ENCODE results near the gene SLIT3.
A peak's percentile ranks its signal among the peaks of the same experiment; 100 is the strongest.

Gene SLIT3

DNA sequence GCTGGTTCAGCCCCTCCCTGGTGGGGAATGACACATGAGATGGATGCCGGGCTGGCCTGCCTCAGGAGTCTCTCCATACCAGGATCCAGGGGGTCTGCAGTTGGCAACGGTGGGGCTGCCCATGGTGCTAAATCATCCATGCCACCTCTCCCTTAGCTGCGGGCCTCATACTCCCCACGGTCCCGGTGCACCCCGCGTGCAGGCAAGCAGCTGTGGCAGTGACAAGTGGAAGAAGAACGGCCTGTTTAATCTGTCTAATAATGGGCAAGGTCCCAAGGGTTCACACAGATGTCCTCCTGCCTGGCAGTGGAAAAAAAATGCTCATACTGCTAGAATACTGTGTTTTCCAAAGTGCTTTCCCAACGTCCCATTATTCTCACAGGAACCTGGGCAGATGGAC is 524.9 kb downstream of the SLIT3 start:
- Histone ChIP-seq H3K36me3 (ENCODE audit: control insufficient read depth in 2 of 2, insufficient read depth in 1 of 2, low read length in 2 of 2) (no peaks in the 10 kb centered on the region), H3K27ac (ENCODE audit: extremely low read depth, low read depth, low read length) (no peak overlapping the region), H3K4me3 (ENCODE audit: low read depth, low read length) (no peak overlapping the region), H3K9me3 (ENCODE audit: control insufficient read depth, insufficient read depth, low read depth, low read length) (no peaks in the 10 kb centered on the region), H3K4me1 (ENCODE audit: control insufficient read depth, insufficient read depth, low read length) (no peaks in the 10 kb centered on the region)
- ChIA-PET CTCF (interaction anchor here (0.5 kb wide), 1 partner anchor 420 kb away, joined by 3 read pairs; no protein-coding TSS in a partner anchor), POLR2A (no interaction called here)
- TF ChIP-seq ZBTB20 (tag by site-specific recombination; IDR thresholded peaks at IDR 0.05) (no peak), ZNF366 (tag by site-specific recombination; conservative IDR thresholded peaks at IDR 0.05) (no peak), ZNF211 (tag by site-specific recombination; IDR thresholded peaks at IDR 0.05; ENCODE audit: low read depth) (no peak), ZNF549 (tag by site-specific recombination; IDR thresholded peaks at IDR 0.05) (no peak), ZNF76 (tag by site-specific recombination; IDR thresholded peaks at IDR 0.05; ENCODE audit: borderline replicate concordance, low read depth) (no peak), ZNF394 (tag by site-specific recombination; IDR thresholded peaks at IDR 0.05; ENCODE audit: borderline replicate concordance) (no peak), ZIC2 (tag by site-specific recombination; IDR thresholded peaks at IDR 0.05) (peak; percentile 89), HOXC10 (CRISPR knock-in tag; IDR thresholded peaks at IDR 0.05) (no peak)
- TF ChIP-seq, protein P1, sequence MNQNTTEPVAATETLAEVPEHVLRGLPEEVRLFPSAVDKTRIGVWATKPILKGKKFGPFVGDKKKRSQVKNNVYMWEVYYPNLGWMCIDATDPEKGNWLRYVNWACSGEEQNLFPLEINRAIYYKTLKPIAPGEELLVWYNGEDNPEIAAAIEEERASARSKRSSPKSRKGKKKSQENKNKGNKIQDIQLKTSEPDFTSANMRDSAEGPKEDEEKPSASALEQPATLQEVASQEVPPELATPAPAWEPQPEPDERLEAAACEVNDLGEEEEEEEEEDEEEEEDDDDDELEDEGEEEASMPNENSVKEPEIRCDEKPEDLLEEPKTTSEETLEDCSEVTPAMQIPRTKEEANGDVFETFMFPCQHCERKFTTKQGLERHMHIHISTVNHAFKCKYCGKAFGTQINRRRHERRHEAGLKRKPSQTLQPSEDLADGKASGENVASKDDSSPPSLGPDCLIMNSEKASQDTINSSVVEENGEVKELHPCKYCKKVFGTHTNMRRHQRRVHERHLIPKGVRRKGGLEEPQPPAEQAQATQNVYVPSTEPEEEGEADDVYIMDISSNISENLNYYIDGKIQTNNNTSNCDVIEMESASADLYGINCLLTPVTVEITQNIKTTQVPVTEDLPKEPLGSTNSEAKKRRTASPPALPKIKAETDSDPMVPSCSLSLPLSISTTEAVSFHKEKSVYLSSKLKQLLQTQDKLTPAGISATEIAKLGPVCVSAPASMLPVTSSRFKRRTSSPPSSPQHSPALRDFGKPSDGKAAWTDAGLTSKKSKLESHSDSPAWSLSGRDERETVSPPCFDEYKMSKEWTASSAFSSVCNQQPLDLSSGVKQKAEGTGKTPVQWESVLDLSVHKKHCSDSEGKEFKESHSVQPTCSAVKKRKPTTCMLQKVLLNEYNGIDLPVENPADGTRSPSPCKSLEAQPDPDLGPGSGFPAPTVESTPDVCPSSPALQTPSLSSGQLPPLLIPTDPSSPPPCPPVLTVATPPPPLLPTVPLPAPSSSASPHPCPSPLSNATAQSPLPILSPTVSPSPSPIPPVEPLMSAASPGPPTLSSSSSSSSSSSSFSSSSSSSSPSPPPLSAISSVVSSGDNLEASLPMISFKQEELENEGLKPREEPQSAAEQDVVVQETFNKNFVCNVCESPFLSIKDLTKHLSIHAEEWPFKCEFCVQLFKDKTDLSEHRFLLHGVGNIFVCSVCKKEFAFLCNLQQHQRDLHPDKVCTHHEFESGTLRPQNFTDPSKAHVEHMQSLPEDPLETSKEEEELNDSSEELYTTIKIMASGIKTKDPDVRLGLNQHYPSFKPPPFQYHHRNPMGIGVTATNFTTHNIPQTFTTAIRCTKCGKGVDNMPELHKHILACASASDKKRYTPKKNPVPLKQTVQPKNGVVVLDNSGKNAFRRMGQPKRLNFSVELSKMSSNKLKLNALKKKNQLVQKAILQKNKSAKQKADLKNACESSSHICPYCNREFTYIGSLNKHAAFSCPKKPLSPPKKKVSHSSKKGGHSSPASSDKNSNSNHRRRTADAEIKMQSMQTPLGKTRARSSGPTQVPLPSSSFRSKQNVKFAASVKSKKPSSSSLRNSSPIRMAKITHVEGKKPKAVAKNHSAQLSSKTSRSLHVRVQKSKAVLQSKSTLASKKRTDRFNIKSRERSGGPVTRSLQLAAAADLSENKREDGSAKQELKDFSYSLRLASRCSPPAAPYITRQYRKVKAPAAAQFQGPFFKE (tag by site-specific recombination; IDR thresholded peaks at IDR 0.05; ENCODE audit: borderline replicate concordance) = no peak

DNA sequence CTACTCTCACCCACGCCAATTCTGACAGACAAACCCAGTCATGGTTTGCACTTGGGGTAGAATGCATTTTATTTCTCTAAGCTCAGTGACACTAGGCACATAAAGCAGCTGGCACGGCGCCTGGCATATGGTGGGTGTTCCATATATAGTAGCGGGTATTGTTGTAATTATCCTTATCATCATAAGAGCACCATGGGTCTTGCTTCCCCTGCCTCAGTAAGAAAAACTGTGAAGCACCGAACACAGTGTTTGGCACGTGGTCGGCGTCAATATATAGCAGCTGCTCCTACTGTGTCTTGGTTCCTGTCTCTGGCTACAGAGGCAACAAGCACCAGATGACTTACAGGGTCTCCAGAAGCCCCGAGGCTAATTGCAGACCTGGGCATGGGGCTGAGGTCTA is 527.7 kb downstream of the SLIT3 start:
- ChIA-PET CTCF (no interaction called here), POLR2A (no interaction called here)
- no peaks in the 10 kb centered on the region for H3K36me3 ChIP-seq (ENCODE audit: control insufficient read depth in 2 of 2, insufficient read depth in 1 of 2, low read length in 2 of 2)
- H3K4me3 ChIP-seq (ENCODE audit: low read depth, low read length) = no peak overlapping the region
- H3K9me3 ChIP-seq (ENCODE audit: control insufficient read depth, insufficient read depth, low read depth, low read length) = no peaks in the 10 kb centered on the region
- H3K27ac ChIP-seq (ENCODE audit: extremely low read depth, low read depth, low read length) = no peak overlapping the region
- TF ChIP-seq ZNF626 (tag by site-specific recombination; IDR thresholded peaks at IDR 0.05) (no peak), ZNF843 (tag by site-specific recombination; IDR thresholded peaks at IDR 0.05) (no peak), ZNF114 (tag by site-specific recombination; IDR thresholded peaks at IDR 0.05) (no peak)
- TF ChIP-seq, protein P2, sequence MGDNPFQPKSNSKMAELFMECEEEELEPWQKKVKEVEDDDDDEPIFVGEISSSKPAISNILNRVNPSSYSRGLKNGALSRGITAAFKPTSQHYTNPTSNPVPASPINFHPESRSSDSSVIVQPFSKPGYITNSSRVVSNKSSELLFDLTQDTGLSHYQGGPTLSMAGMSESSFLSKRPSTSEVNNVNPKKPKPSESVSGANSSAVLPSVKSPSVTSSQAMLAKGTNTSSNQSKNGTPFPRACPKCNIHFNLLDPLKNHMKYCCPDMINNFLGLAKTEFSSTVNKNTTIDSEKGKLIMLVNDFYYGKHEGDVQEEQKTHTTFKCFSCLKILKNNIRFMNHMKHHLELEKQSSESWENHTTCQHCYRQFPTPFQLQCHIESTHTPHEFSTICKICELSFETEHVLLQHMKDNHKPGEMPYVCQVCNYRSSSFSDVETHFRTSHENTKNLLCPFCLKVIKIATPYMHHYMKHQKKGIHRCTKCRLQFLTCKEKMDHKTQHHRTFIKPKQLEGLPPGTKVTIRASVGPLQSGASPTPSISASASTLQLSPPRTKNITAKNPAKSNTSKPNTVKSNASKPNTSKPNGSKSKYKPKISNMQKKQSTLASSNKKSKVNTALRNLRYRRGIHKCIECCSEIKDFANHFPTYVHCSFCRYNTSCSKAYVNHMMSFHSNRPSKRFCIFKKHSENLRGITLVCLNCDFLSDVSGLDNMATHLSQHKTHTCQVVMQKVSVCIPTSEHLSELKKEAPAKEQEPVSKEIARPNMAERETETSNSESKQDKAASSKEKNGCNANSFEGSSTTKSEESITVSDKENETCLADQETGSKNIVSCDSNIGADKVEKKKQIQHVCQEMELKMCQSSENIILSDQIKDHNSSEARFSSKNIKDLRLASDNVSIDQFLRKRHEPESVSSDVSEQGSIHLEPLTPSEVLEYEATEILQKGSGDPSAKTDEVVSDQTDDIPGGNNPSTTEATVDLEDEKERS (tag by site-specific recombination; IDR thresholded peaks at IDR 0.05) = no peak
- TF ChIP-seq, protein P3, sequence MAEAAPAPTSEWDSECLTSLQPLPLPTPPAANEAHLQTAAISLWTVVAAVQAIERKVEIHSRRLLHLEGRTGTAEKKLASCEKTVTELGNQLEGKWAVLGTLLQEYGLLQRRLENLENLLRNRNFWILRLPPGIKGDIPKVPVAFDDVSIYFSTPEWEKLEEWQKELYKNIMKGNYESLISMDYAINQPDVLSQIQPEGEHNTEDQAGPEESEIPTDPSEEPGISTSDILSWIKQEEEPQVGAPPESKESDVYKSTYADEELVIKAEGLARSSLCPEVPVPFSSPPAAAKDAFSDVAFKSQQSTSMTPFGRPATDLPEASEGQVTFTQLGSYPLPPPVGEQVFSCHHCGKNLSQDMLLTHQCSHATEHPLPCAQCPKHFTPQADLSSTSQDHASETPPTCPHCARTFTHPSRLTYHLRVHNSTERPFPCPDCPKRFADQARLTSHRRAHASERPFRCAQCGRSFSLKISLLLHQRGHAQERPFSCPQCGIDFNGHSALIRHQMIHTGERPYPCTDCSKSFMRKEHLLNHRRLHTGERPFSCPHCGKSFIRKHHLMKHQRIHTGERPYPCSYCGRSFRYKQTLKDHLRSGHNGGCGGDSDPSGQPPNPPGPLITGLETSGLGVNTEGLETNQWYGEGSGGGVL (tag by site-specific recombination; IDR thresholded peaks at IDR 0.05) = no peak
- H3K4me1 ChIP-seq (ENCODE audit: control insufficient read depth, insufficient read depth, low read length) = no peaks in the 10 kb centered on the region
